Kasumi-1 (cell line): Measurements from ENCODE around the gene PUM1.
"Not testable (repeated sequence)": the region's sequence is repeated elsewhere in the genome, so short reads cannot be mapped to it uniquely, and the experiment has no call there.

ENCODE experiments used
- DNase-seq, 2 experiments: peaks; one replicate each; lab custom pipeline; 2025; lab: John Stamatoyannopoulos, UW

The PUM1 gene

DNA sequence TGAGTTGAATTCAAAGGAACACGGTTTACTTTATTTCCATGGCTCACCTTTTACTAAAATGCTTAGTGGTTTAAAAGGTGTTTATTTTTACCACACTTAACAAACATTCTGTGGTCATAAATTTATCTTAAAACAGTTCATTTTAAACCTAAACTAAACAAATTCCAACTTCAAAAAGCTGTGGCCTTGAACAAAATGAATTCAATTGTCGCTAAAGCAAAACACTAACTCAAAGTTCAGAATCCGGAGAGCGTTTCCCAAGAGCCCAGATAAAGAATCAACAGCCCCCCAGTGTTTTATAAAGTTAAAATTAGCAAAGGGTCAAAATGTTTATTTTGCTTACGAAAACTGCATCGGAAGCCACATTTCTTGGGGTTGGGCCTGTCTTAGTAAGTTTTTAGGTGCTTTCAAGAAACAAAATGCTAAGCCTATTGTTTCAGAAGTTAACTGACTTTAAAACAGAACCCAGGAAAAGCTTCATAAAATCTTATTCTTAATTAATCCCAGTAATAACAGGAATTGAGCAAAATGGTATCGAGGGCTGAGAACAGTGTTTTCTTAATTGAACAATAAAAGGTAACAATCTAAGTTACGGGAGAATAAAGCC, 1.3 kb downstream of the PUM1 start:
- DNase-seq = no peak

DNA sequence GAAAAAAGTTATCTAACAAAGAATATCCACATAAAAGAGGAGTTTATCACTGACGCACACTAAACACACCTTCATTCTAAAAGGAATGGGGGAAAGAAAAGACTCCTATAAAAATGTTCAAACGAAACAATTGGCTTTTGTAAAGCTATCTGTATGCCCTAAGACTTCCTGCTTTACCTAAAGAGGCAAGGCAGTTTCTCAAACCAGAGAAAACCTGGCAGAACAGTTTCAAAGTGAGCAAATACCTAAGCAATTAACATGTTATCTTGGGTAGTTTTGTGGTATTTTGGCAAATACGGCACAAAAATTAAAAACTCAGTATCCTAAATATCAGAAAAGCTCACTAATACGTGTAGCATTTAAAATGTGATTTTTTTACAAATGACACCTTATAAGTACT, 1.9 kb downstream of the PUM1 start:
- DNase-seq = peak in 1 of 2 experiments; percentile 29

DNA sequence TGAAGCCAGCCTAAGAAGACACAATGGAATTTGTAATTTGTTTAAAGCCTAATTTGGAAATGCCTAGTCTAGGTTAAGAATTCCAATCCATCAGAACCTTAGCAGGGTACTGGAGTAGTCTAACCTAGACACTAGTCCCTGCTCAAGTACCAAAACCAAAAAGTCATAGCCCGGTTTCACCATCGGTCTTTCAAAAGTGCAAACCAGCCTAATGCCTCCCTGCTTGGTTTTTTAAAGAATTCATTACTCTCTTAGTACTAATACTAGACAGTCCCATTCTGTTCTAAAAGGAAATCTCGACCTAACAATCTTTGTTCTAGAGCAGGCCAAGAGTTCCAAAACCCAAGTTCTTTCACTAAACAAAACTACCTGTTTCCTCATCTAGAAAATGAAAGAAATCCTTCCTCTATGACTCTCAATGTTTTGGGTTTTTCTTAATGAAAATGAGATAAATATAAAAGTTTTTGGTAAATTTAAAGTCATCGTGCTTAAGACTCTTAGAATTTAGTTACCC, 2.6 kb downstream of the PUM1 start:
- no peak for DNase-seq

DNA sequence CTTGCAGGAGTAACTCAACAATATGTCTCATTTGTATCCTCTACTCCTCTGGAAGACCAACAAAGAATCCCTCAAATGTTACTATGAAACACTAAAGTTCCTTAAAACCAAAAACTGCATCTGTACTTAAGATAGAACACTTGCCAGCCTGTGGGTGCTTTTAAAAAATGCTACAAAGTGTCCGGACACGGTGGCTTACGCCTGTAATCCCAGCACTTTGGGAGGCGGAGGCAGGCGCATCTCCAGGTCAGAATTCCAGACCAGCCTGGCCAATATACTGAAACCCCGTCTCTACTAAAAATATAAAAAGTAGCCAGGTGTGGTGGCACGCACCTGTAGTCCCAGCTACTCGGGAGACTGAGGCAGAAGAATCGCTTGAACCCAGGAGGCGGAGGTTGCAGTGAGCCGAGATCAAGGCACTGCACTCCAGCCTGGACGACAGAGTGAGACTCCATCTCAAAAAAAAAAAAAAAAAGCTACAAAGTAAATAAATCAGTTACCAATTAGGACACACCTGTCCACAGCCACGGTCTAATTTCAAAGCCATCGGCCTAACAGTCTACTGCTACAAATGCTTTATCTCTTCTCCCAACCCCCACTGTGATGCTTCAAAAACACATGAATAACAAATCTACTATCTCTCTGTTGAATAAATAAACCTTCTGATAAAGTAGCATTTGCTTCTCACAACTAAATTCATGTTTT, 3.2 kb downstream of the PUM1 start:
- not testable (repeated sequence) for DNase-seq

DNA sequence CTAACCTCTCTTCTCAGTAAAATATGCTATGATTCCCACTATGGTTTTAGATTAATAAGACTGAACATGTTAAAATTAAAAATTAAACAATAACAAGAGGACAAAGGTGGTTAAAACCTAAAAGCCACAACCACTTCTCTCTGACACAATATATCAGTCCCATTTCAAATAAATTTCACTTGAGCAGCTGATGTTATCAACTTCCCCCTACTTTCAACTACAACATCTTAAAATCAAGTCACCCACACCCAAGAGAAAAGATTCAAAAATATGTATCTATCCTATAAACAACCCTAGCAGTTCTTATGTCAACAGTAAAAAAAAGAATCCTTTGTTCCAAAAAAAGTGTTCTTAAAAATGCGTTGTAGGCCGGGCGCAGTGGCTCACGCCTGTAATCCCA, 7.5 kb downstream of the PUM1 start:
- DNase-seq = no peak

DNA sequence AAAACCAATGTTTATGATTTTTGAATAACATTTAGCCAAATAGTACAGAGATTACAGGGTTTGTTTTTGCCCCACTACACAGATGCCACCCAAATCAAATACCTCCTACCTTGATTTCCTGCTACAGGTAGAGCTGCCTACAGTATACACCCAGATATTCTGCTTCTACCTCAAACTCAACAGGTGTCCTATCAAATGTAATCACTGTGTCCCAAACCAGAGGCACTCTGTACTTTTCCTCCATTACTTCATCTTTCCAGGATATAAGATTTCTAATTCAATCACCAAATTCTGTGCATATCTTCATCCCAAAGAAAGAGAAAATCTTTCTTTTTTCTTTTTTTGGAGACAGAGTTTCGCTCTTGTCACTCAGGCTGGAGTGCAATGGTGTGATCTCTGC, 9.6 kb downstream of the PUM1 start:
- DNase-seq = no peak

DNA sequence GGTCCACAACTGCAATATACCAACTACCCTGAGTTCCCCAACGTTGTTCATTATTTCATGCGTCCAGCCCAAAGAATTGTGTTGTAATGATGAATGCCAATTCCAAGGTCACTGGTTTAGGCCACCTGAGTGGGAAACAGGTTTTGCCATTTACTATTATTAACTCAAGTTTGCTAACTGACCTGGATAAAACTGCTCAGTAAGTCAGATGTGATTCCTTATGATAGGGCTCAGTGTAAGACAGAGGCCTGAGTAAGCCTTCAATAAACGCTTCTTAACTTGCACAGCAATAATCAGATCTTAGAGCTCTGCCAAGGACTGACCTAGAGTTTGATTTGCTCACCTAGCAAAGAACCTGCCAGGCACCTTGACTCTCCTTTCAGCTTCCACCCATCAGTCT, 10.0 kb downstream of the PUM1 start:
- DNase-seq = no peak

DNA sequence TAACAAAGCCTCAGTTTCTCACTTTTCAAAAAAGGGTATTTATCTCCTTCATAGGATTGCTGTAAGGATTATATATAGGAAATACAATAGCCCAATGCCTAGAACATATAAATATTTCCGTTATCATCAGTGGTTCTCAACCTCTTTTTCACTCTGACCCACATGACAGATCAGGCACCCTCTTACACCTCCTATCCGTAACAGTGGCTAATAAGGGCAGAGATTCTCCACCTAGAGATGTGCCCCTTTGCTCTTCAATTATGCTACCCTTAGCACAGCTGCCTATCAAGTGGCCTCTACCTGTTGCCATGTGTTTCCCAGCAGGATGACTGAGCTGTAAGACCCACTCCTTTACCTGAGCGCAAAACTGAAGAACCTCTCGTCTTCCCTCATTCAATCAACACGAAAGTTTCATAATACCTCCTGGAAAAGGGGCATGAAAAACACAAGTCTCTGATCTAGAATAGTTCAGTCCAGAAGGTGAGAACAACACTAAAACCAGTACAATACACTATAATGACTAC, 10.5 kb downstream of the PUM1 start:
- no peak for DNase-seq

DNA sequence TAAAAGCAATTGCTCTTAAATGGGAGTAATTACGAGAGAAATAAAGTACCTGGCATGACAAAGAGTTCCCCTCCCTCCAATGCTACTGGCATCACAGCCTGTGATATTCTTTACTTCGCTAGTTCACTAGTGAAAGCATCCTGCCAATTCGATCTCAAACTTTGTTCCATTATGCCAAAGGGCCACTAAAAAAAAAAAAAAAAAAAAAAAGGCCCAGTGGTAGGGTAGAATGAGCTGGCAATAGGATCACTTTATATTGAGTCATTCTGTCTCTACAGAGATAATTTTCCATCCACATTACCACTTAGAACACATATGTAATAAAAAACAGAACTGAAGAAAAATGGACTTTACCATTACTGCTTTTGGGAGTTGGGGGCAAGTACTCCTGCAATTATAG, 11.2 kb downstream of the PUM1 start:
- no peak for DNase-seq

DNA sequence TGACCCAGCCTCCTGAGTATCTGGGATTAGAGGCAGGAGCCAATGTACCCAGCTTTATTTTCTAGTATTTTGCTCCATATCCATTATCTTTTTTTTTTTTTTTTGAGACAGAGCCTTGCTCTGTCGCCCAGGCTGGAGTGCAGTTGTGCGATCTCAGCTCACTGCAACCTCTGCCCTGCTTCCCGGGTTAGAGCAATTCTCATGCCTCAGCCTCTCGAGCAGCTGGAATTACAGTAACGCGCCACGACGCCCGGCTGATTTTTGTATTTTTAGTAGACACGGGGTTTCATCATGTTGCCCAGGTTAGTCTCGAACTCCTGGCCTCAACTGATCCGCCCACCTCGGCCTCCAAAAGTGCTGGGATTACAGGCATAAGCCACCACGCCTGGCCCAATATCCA, 12.9 kb downstream of the PUM1 start:
- not testable (repeated sequence) for DNase-seq

DNA sequence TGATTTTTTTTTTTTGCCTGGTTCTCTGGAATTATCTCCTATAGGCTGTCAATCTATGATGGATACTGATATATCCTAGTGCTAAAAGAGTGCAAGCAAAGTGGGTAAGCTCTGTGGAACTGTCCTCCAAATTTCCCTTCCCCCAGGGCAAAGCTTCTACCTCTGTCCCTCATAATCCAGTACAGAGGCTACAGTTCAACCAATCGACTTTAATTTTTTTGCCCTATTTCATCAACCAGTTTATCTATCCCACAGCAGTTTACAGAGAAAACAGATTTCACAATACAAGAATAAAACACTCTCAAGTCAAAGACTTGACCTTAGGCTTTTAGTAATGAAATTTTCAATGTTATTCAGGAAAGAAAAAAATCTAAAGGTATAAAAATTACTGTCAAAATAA, 13.9 kb downstream of the PUM1 start:
- no peak for DNase-seq

DNA sequence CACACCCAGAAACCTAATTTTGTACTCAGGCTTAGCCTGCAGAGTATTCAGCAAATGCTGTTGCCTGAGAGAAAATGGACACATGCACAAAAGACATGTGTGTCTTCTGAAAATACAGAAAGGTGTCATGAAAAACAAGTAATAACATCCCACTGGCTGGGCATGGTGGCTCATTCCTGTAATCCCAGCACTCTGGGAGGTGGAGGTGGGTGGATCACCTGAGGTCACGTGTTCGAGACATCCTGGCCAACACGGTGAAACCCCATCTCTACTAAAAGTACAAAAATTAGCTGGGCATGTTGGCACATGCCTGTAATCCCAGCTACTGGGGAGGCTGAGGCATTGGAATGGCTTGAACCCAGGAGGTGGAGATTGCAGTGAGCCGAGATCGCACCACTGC, 18.0 kb downstream of the PUM1 start:
- not testable (repeated sequence) for DNase-seq

DNA sequence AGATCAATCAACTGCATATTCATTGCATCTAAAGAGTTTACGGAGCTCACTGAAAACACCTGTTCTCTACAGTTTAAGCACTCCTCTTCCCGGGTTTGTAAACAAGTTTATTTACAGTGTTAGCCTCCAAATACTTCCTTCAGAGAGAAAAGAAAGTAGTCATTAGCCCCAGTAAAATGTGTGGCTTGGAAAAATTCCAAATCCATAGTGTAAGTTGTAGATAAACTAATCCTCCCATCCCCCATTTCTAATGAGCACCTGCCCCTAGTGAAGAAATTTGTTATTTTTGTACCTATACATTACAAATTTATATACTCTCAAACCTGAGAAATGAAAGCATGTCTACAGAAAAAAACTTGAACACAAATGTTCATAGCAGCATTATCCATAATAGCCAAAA, 21.9 kb downstream of the PUM1 start:
- DNase-seq = no peak

DNA sequence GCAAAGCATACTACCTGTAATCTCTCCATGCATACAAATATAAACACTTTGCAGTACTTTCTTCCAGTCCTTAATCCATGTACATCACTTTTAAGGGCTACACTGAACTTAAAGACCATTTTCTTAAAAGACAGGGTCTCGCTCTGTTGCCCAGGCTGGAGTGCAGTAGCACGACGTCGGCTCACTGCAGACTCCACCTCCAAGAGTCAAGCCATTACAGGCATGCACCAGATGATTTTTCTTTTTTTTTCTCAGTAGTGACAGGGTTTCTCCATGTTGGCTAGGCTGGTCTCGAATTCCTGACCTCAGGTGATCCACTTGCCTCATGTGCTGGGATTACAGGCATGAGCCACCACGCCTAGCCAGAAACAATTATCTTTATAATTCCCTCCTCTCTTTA, 22.9 kb downstream of the PUM1 start:
- DNase-seq = no peak

DNA sequence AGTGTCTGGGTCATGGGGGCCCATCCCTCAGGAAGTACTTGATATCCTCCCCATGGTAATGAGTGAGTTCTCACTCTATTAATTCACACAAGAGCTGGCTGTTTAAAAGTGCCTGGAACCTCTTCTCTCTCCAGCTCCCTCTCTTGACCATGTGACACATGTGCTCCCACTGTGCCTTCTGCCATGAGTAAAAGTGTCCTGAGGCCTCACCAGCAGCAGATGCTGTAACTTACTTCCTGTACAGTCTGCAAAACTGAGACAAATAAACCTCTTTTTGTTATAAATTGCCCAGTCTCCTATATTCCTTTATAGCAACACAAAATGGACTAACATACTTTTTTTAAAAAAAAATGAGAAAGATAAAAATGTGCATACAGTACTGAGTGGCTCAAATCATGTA, 24.0 kb downstream of the PUM1 start:
- peak in 1 of 2 experiments; percentile 17 for DNase-seq

DNA sequence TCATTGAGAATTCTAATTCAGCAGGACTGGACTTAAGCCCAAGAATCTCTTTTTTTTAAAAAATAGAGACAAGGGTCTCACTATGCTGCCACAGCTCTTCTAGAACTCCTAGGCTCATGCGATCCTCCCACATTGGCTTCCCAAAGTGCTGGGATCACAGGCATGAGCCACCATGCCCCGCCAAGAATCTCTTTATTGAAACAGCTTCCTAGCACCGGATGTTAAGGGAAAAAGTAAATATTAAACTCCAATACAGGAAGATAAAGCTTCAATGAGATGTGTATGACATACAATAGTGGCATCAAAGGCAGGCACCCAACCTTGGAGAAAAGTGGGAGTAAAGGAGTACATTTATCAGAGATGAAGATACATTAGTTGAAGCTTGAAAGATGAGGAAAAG, 25.5 kb downstream of the PUM1 start:
- no peak for DNase-seq

DNA sequence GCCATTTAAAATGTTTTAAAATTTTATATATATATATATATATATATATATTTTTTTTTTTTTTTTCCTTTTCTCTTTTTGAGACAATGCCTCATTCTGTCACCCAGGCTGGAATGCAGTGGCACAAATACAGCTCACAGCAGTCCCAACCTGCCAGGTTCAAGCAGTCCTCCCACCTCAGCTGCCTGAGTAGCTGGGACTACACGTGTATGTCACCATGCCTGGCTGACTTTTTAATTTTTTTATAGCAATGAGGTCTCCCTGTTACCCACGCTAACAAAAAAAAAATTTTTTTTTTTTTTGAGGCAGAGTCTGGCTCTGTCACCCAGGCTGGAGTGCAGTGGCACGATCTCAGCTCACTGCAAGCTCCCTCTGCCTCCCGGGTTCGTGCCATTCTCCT, 26.6 kb downstream of the PUM1 start:
- not testable (repeated sequence) for DNase-seq

DNA sequence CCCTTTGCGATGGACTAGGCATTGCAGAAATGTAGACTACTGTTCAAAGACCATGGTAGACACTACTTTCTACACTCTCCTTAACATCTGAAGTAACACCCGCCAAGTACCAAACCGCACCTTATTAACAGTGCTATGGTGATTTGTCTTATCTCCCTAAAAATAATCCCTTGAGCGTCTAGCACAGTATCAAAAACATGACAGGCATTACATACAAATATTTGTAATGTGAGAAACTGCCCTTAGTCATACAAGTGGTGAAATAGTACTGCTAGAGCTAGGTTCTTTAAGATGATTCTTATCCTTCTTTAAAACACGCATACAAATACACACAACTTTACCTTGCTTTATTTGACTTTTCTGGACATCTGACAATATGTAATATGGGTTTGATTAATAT, 27.2 kb downstream of the PUM1 start:
- DNase-seq = no peak

DNA sequence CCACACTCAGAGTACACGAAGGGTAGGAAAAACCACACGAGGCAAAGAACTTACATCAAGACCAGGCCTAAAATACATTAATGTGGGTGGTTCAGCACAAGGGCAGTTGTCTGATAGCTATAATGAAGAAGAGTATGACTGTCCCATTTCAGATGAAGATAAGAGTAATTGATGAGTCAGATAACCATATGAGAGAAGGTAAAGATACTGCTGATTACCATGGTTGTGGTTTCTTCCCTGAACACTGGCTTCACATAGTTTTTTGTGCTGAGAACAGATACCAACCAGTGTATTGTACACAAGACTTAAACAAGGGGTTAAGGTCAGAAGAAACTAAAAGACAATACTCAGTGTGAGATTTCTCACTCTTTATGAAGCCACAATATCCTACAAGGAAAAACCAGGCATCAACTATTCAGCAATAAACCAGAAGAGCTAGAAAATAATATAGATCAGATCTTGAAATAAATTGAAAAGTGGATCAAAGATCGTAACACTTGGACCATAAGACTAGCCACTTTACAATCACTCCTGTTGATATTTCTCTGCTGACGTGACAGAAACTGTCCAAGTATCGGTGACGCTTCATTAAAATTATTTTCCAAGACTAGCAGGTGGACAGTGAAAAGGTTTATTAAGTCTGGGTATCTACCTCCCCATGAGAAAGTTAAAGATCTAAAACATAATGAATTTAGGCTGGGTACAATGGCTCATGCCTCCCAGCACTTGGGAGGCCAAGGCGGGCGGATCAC, 28.6 kb downstream of the PUM1 start:
- no peak for DNase-seq

DNA sequence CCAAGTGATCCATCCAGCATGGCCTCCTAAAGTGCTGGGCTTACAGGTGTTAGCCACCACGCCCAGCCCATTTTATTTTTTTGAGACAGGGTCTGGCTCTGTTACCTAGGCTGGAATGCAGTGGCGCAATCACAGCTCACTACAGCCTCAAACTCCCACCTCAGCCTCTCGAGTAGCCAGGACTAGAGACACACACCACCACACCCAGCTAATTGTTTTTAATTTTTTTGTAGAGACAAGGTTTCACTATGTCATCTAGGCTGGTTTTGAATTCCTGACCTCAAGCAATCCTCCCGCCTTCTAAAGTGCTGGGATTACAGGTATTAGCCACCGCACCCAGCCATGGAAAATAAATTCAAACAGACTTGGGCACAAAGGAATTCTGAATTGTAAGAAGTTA, 31.9 kb downstream of the PUM1 start:
- no peak for DNase-seq

DNA sequence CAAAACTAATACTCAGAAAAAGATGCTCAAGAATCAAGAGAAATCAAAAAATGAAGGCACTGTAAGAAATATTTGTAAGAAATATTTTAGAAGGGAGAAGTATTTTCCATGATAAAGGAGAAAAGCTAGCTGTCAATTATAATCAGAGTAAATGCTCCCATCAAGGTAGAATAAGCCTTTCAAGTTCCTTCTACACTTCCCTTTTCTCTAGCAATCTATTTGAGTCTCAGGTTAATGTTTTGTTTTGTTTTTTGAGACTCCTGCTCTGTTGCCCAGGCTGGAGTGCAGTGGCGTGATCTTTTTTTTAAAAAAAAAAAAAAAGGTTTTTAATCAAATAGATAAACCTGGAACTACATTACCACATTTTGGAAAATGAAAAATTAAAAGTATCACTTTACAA, 33.3 kb downstream of the PUM1 start:
- no peak for DNase-seq

DNA sequence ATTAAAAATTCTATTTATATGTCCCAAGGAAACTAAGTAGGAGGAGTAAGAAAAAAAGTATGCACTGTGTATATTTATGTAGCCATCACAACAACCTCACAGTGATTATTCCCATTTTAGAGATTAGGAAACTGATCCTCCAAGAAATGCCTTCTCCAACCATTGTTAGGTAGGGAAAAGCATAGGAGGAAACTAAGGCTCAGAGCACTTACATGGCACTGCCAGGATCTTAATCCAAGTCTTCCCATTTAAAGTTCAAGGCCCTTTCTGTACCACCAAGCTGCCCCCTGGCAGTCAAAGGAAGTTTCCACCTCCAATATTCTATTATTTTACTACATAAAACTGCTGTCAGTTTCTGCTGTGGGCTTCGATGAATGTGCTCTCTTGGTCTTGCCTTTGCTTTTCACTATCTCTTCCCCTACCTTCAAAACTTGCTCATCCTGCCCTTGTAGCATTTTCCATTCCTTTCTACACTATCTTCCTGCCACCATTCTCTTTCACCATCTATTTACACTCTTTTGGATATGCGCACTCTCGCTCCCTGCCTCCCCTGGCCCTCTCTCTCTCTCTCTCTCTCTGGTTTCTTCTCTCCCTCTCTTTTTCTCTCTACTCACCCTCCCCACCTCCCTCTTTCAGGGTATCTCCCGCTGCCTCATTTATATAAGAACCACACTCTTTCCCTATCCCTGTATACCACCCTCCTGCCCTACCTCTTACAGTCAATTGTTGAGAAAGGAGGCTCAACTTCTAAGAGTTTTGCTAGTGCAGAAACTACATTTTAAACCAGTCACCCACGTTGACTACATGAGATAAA, 34.0 kb downstream of the PUM1 start:
- DNase-seq = no peak
